ENCODE measurements around the gene PLAAT5.

DNA sequence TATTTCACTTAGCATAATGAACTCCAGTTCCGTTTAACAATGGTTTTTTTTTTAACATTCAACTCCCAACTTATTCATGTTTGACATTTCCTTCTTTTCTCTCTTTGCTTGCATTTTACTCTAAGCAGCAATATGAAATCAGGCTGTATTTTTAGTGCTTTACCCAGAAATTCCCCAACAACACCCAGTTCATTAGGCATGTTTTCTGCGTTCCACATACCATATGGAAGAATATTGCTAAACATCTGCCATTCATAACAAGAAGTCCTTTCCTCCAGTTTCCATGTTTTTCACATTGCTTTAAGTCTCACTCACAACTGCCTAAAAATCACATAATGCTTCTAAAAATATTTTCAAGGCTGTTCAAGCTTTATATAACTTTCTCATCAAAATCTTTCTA, 45.8 kb downstream of the PLAAT5 start:
- TF ChIP-seq NR1H2 (CRISPR knock-in tag; IDR thresholded peaks at IDR 0.05; ENCODE audit: borderline replicate concordance, low read depth) (no peak), CTCF (CRISPR knock-in tag; IDR thresholded peaks at IDR 0.05) (no peak), ASH2L (IDR thresholded peaks at IDR 0.05; ENCODE audit: insufficient read length, low read depth, low read length) (no peak), MAX (IDR thresholded peaks at IDR 0.05) (no peak), MYNN (CRISPR knock-in tag; IDR thresholded peaks at IDR 0.05; ENCODE audit: low read depth) (no peak), ZNF101 (CRISPR knock-in tag; IDR thresholded peaks at IDR 0.05; ENCODE audit: borderline replicate concordance, low read depth) (no peak), PREB (CRISPR knock-in tag; IDR thresholded peaks at IDR 0.05) (no peak), CEBPB (IDR thresholded peaks at IDR 0.05; ENCODE audit: borderline replicate concordance, low read depth, low read length) (no peak), POLR2A (IDR thresholded peaks at IDR 0.05; ENCODE audit: insufficient read depth in 1 of 2, low read depth in 2 of 2, low read length in 2 of 2) (no peak), POLR2AphosphoS2 (IDR thresholded peaks at IDR 0.05; ENCODE audit: low read depth, low read length) (no peak), JUN (CRISPR knock-in tag; IDR thresholded peaks at IDR 0.05) (no peak)

All from HepG2 (cell line).